ENCODE data around the gene ARL15.

Gene ARL15

GRCh38 chr5:54186912-54187445 is 123.4 kb downstream of the ARL15 start:
- Histone ChIP-seq H3K4me3 (ENCODE audit: low read length) (no peak overlapping the region), H2AFZ (ENCODE audit: low read depth, low read length) (no peak overlapping the region), H3K36me3 (ENCODE audit: insufficient read depth, low read length) (no peaks in the 10 kb centered on the region), H3K27me3 (ENCODE audit: insufficient read depth, low read length) (no peaks in the 10 kb centered on the region), H3K9me3 (ENCODE audit: low read length) (no peaks in the 10 kb centered on the region), H3K4me1 (ENCODE audit: insufficient read depth, low read length) (peaks cover 8% of the 10 kb centered on the region)

- H3K4me3 ChIP-seq (ENCODE audit: low read length) = no peak overlapping the region
- no peak overlapping the region for H2AFZ ChIP-seq (ENCODE audit: low read depth, low read length)
Measured at GRCh38 chr5:54186108-54186507, 124.3 kb downstream of the ARL15 start.

GRCh38 chr5:54184806-54185205 is 125.6 kb downstream of the ARL15 start:
- no peak overlapping the region for H3K4me3 ChIP-seq (ENCODE audit: low read length)
- H3K27me3 ChIP-seq (ENCODE audit: insufficient read depth, low read length) = no peaks in the 10 kb centered on the region
- no peak overlapping the region for H2AFZ ChIP-seq (ENCODE audit: low read depth, low read length)
- no peaks in the 10 kb centered on the region for H3K36me3 ChIP-seq (ENCODE audit: insufficient read depth, low read length)
- peaks cover 18% of the 10 kb centered on the region for H3K4me1 ChIP-seq (ENCODE audit: insufficient read depth, low read length)
- no peaks in the 10 kb centered on the region for H3K9me3 ChIP-seq (ENCODE audit: low read length)

More at GRCh38 chr5:54186108-54186507, 124.3 kb downstream of the ARL15 start:
- Histone ChIP-seq H3K9me3 (ENCODE audit: low read length) (no peaks in the 10 kb centered on the region), H3K27me3 (ENCODE audit: insufficient read depth, low read length) (no peaks in the 10 kb centered on the region), H3K4me1 (ENCODE audit: insufficient read depth, low read length) (peaks cover 9% of the 10 kb centered on the region), H3K36me3 (ENCODE audit: insufficient read depth, low read length) (no peaks in the 10 kb centered on the region)

GRCh38 chr5:54180630-54181031 is 129.7 kb downstream of the ARL15 start:
- Histone ChIP-seq H3K4me3 (ENCODE audit: low read length) (no peak overlapping the region), H3K9me3 (ENCODE audit: low read length) (no peaks in the 10 kb centered on the region), H3K27me3 (ENCODE audit: insufficient read depth, low read length) (no peaks in the 10 kb centered on the region), H2AFZ (ENCODE audit: low read depth, low read length) (no peak overlapping the region), H3K4me1 (ENCODE audit: insufficient read depth, low read length) (peaks cover 22% of the 10 kb centered on the region), H3K36me3 (ENCODE audit: insufficient read depth, low read length) (no peaks in the 10 kb centered on the region)

GRCh38 chr5:54178991-54179390 is 131.4 kb downstream of the ARL15 start:
- Histone ChIP-seq H3K9me3 (ENCODE audit: low read length) (no peaks in the 10 kb centered on the region), H3K4me1 (ENCODE audit: insufficient read depth, low read length) (peaks cover 22% of the 10 kb centered on the region), H3K36me3 (ENCODE audit: insufficient read depth, low read length) (no peaks in the 10 kb centered on the region), H2AFZ (ENCODE audit: low read depth, low read length) (no peak overlapping the region), H3K4me3 (ENCODE audit: low read length) (no peak overlapping the region), H3K27me3 (ENCODE audit: insufficient read depth, low read length) (no peaks in the 10 kb centered on the region)

- peaks cover 22% of the 10 kb centered on the region for H3K4me1 ChIP-seq (ENCODE audit: insufficient read depth, low read length)
- H2AFZ ChIP-seq (ENCODE audit: low read depth, low read length) = no peak overlapping the region
- no peaks in the 10 kb centered on the region for H3K27me3 ChIP-seq (ENCODE audit: insufficient read depth, low read length)
- no peaks in the 10 kb centered on the region for H3K36me3 ChIP-seq (ENCODE audit: insufficient read depth, low read length)
- H3K9me3 ChIP-seq (ENCODE audit: low read length) = peaks cover 2% of the 10 kb centered on the region
- H3K4me3 ChIP-seq (ENCODE audit: low read length) = no peak overlapping the region
Measured at GRCh38 chr5:54178207-54178606, 132.2 kb downstream of the ARL15 start.

- peaks cover 22% of the 10 kb centered on the region for H3K4me1 ChIP-seq (ENCODE audit: insufficient read depth, low read length)
- no peaks in the 10 kb centered on the region for H3K36me3 ChIP-seq (ENCODE audit: insufficient read depth, low read length)
- H3K4me3 ChIP-seq (ENCODE audit: low read length) = no peak overlapping the region
- no peak overlapping the region for H2AFZ ChIP-seq (ENCODE audit: low read depth, low read length)
- peaks cover 2% of the 10 kb centered on the region for H3K9me3 ChIP-seq (ENCODE audit: low read length)
- no peaks in the 10 kb centered on the region for H3K27me3 ChIP-seq (ENCODE audit: insufficient read depth, low read length)
Measured at GRCh38 chr5:54177058-54177457, 133.3 kb downstream of the ARL15 start.

GRCh38 chr5:54176066-54176830 is 134.1 kb downstream of the ARL15 start:
- H2AFZ ChIP-seq (ENCODE audit: low read depth, low read length) = no peak overlapping the region
- no peaks in the 10 kb centered on the region for H3K36me3 ChIP-seq (ENCODE audit: insufficient read depth, low read length)
- H3K9me3 ChIP-seq (ENCODE audit: low read length) = peaks cover 2% of the 10 kb centered on the region
- H3K4me3 ChIP-seq (ENCODE audit: low read length) = no peak overlapping the region
- no peaks in the 10 kb centered on the region for H3K27me3 ChIP-seq (ENCODE audit: insufficient read depth, low read length)
- H3K4me1 ChIP-seq (ENCODE audit: insufficient read depth, low read length) = peaks cover 21% of the 10 kb centered on the region

- no peaks in the 10 kb centered on the region for H3K27me3 ChIP-seq (ENCODE audit: insufficient read depth, low read length)
- H3K9me3 ChIP-seq (ENCODE audit: low read length) = peaks cover 2% of the 10 kb centered on the region
- H2AFZ ChIP-seq (ENCODE audit: low read depth, low read length) = no peak overlapping the region
- H3K4me3 ChIP-seq (ENCODE audit: low read length) = no peak overlapping the region
- H3K4me1 ChIP-seq (ENCODE audit: insufficient read depth, low read length) = peaks cover 11% of the 10 kb centered on the region
- no peaks in the 10 kb centered on the region for H3K36me3 ChIP-seq (ENCODE audit: insufficient read depth, low read length)
Measured at GRCh38 chr5:54173251-54173650, 137.1 kb downstream of the ARL15 start.

GRCh38 chr5:54171645-54172384 is 138.6 kb downstream of the ARL15 start:
- Histone ChIP-seq H3K4me1 (ENCODE audit: insufficient read depth, low read length) (peaks cover 9% of the 10 kb centered on the region), H3K4me3 (ENCODE audit: low read length) (no peak overlapping the region), H3K36me3 (ENCODE audit: insufficient read depth, low read length) (no peaks in the 10 kb centered on the region), H2AFZ (ENCODE audit: low read depth, low read length) (no peak overlapping the region), H3K9me3 (ENCODE audit: low read length) (peaks cover 2% of the 10 kb centered on the region), H3K27me3 (ENCODE audit: insufficient read depth, low read length) (no peaks in the 10 kb centered on the region)

GRCh38 chr5:54165687-54166086 is 144.7 kb downstream of the ARL15 start:
- Histone ChIP-seq H3K9me3 (ENCODE audit: low read length) (peaks cover 2% of the 10 kb centered on the region), H3K27me3 (ENCODE audit: insufficient read depth, low read length) (no peaks in the 10 kb centered on the region), H3K4me3 (ENCODE audit: low read length) (no peak overlapping the region), H2AFZ (ENCODE audit: low read depth, low read length) (no peak overlapping the region), H3K4me1 (ENCODE audit: insufficient read depth, low read length) (no peaks in the 10 kb centered on the region), H3K36me3 (ENCODE audit: insufficient read depth, low read length) (no peaks in the 10 kb centered on the region)

GRCh38 chr5:54162184-54162583 is 148.2 kb downstream of the ARL15 start:
- Histone ChIP-seq H2AFZ (ENCODE audit: low read depth, low read length) (no peak overlapping the region), H3K27me3 (ENCODE audit: insufficient read depth, low read length) (no peaks in the 10 kb centered on the region), H3K4me1 (ENCODE audit: insufficient read depth, low read length) (no peaks in the 10 kb centered on the region), H3K36me3 (ENCODE audit: insufficient read depth, low read length) (no peaks in the 10 kb centered on the region), H3K9me3 (ENCODE audit: low read length) (peaks cover 2% of the 10 kb centered on the region), H3K4me3 (ENCODE audit: low read length) (no peak overlapping the region)

- Histone ChIP-seq H3K27me3 (ENCODE audit: insufficient read depth, low read length) (no peaks in the 10 kb centered on the region), H3K4me1 (ENCODE audit: insufficient read depth, low read length) (no peaks in the 10 kb centered on the region), H3K9me3 (ENCODE audit: low read length) (peaks cover 2% of the 10 kb centered on the region), H2AFZ (ENCODE audit: low read depth, low read length) (no peak overlapping the region), H3K36me3 (ENCODE audit: insufficient read depth, low read length) (no peaks in the 10 kb centered on the region), H3K4me3 (ENCODE audit: low read length) (no peak overlapping the region)
Measured at GRCh38 chr5:54160329-54160728, 150.0 kb downstream of the ARL15 start.

Data from neuron (in vitro differentiated cells).